Measurements from ENCODE around the gene CDH22. TPM values are rescaled to one million over a fixed set of nuclear protein-coding genes. Genes with fewer than 3 reads are reported as not detected.

Gene CDH22
- polyA plus RNA-seq, 1 donor from 2014 or later: 2.1 TPM

DNA sequence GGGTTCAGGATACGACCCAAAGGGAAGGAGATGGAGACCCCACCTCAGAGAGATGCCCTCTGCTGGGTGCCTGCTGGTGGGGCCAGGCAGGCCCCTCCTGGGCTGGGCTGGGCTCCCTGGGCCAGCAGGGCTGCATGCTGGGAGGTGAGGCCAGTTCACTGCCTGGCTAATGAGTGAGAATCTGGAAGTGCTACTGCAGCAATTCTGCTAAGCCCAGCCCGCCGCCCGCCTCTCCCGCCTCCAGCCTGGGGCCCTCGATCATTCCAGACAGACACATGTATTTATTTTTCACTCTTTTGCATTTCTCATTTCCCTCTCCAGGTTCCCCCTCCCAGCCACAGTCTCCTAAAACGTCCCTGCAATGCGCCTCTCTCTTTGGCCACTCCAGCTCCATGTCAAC is 79.6 kb downstream of the CDH22 start:
- Histone ChIP-seq H4K20me1 (ENCODE audit: insufficient read depth) (no peaks in the 10 kb centered on the region), H3F3A (ENCODE audit: insufficient read depth, low read length, poor library complexity, severe bottlenecking) (no peaks in the 10 kb centered on the region), H3K79me2 (replicated peaks; ENCODE audit: insufficient read depth, low read length) (no peaks in the 10 kb centered on the region), H3K27ac (ENCODE audit: low read length) (no peak overlapping the region), H3K9me3 (ENCODE audit: low read length) (no peaks in the 10 kb centered on the region), H3K27me3 (ENCODE audit: insufficient read depth, low read depth, low read length) (no peaks in the 10 kb centered on the region), H3K9me2 (ENCODE audit: insufficient read depth, low read length) (no peaks in the 10 kb centered on the region), H3K4me2 (ENCODE audit: low read length) (no peak overlapping the region), H2AFZ (ENCODE audit: low read depth, low read length) (no peak overlapping the region), H3K36me3 (ENCODE audit: insufficient read depth, low read length) (no peaks in the 10 kb centered on the region), H3K4me3 (ENCODE audit: low read length) (no peak overlapping the region), H3K9ac (ENCODE audit: low read length) (no peak overlapping the region)
- no peak for TF ChIP-seq EP300 (conservative IDR thresholded peaks at IDR 0.05; ENCODE audit: poor library complexity, severe bottlenecking)
- TF ChIP-seq RAD21 (conservative IDR thresholded peaks at IDR 0.05): no peak
- TF ChIP-seq, protein P1, sequence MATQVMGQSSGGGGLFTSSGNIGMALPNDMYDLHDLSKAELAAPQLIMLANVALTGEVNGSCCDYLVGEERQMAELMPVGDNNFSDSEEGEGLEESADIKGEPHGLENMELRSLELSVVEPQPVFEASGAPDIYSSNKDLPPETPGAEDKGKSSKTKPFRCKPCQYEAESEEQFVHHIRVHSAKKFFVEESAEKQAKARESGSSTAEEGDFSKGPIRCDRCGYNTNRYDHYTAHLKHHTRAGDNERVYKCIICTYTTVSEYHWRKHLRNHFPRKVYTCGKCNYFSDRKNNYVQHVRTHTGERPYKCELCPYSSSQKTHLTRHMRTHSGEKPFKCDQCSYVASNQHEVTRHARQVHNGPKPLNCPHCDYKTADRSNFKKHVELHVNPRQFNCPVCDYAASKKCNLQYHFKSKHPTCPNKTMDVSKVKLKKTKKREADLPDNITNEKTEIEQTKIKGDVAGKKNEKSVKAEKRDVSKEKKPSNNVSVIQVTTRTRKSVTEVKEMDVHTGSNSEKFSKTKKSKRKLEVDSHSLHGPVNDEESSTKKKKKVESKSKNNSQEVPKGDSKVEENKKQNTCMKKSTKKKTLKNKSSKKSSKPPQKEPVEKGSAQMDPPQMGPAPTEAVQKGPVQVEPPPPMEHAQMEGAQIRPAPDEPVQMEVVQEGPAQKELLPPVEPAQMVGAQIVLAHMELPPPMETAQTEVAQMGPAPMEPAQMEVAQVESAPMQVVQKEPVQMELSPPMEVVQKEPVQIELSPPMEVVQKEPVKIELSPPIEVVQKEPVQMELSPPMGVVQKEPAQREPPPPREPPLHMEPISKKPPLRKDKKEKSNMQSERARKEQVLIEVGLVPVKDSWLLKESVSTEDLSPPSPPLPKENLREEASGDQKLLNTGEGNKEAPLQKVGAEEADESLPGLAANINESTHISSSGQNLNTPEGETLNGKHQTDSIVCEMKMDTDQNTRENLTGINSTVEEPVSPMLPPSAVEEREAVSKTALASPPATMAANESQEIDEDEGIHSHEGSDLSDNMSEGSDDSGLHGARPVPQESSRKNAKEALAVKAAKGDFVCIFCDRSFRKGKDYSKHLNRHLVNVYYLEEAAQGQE (IDR thresholded peaks at IDR 0.05; ENCODE audit: borderline replicate concordance): no peak
- TF ChIP-seq POLR2AphosphoS5 (IDR thresholded peaks at IDR 0.05): no peak
- no peak for TF ChIP-seq SMC3 (conservative IDR thresholded peaks at IDR 0.05; ENCODE audit: poor library complexity)
- no peak for TF ChIP-seq MXI1 (conservative IDR thresholded peaks at IDR 0.05; ENCODE audit: poor library complexity, severe bottlenecking)
- TF ChIP-seq, protein P2, sequence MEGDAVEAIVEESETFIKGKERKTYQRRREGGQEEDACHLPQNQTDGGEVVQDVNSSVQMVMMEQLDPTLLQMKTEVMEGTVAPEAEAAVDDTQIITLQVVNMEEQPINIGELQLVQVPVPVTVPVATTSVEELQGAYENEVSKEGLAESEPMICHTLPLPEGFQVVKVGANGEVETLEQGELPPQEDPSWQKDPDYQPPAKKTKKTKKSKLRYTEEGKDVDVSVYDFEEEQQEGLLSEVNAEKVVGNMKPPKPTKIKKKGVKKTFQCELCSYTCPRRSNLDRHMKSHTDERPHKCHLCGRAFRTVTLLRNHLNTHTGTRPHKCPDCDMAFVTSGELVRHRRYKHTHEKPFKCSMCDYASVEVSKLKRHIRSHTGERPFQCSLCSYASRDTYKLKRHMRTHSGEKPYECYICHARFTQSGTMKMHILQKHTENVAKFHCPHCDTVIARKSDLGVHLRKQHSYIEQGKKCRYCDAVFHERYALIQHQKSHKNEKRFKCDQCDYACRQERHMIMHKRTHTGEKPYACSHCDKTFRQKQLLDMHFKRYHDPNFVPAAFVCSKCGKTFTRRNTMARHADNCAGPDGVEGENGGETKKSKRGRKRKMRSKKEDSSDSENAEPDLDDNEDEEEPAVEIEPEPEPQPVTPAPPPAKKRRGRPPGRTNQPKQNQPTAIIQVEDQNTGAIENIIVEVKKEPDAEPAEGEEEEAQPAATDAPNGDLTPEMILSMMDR (IDR thresholded peaks at IDR 0.05; ENCODE audit: poor library complexity, severe bottlenecking): no peak
- TF ChIP-seq EZH2 (IDR thresholded peaks at IDR 0.05; ENCODE audit: borderline replicate concordance, insufficient read depth, low read length, poor library complexity, severe bottlenecking): no peak
- TF ChIP-seq TAF1 (IDR thresholded peaks at IDR 0.05; ENCODE audit: low read depth): no peak

DNA sequence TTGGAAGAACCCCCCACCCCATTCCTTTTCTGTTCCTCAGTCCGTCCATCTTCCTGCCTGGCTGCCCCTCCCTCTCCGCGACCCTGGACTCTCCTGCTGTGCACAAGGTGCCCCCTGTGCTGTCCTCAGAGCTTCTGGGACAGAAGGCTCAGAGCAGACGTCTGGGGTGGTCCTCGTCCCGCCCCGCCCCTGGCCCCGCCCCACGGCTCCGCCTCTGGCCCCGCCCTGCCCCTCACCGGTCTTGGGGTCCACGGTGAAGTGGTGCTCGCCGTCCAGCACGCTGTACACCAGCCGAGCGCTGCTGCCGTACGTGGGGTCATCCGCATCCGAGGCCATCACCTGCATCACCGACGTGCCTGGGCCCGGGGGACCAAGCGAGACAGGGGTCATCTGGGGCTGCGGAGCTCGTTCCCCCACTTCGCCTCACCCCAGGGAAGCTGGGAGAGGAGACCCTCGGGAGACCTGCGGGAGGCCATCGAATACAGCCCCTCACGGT is 81.0 kb downstream of the CDH22 start:
- H3K27me3 ChIP-seq (ENCODE audit: insufficient read depth, low read depth, low read length): no peaks in the 10 kb centered on the region
- H2AFZ ChIP-seq (ENCODE audit: low read depth, low read length): no peak overlapping the region
- TF ChIP-seq SMC3 (conservative IDR thresholded peaks at IDR 0.05; ENCODE audit: poor library complexity) (no peak), TAF1 (IDR thresholded peaks at IDR 0.05; ENCODE audit: low read depth) (no peak), EZH2 (IDR thresholded peaks at IDR 0.05; ENCODE audit: borderline replicate concordance, insufficient read depth, low read length, poor library complexity, severe bottlenecking) (no peak), POLR2AphosphoS5 (IDR thresholded peaks at IDR 0.05) (no peak), EP300 (conservative IDR thresholded peaks at IDR 0.05; ENCODE audit: poor library complexity, severe bottlenecking) (no peak), MXI1 (conservative IDR thresholded peaks at IDR 0.05; ENCODE audit: poor library complexity, severe bottlenecking) (no peak), RAD21 (conservative IDR thresholded peaks at IDR 0.05) (no peak)
- TF ChIP-seq, protein P2 (IDR thresholded peaks at IDR 0.05; ENCODE audit: poor library complexity, severe bottlenecking): no peak
- TF ChIP-seq, protein P1 (IDR thresholded peaks at IDR 0.05; ENCODE audit: borderline replicate concordance): no peak
- no peaks in the 10 kb centered on the region for H3K9me3 ChIP-seq (ENCODE audit: low read length)
- no peak overlapping the region for H3K4me2 ChIP-seq (ENCODE audit: low read length)
- no peaks in the 10 kb centered on the region for H3K79me2 ChIP-seq (replicated peaks; ENCODE audit: insufficient read depth, low read length)
- no peaks in the 10 kb centered on the region for H3K9me2 ChIP-seq (ENCODE audit: insufficient read depth, low read length)
- H4K20me1 ChIP-seq (ENCODE audit: insufficient read depth): no peaks in the 10 kb centered on the region
- H3K27ac ChIP-seq (ENCODE audit: low read length): no peak overlapping the region
- H3K9ac ChIP-seq (ENCODE audit: low read length): no peak overlapping the region
- no peak overlapping the region for H3K4me3 ChIP-seq (ENCODE audit: low read length)
- no peaks in the 10 kb centered on the region for H3F3A ChIP-seq (ENCODE audit: insufficient read depth, low read length, poor library complexity, severe bottlenecking)
- H3K36me3 ChIP-seq (ENCODE audit: insufficient read depth, low read length): no peaks in the 10 kb centered on the region

Data from neural cell (in vitro differentiated cells).